Thyroid gland (tissue), 4 donors: ENCODE measurements around the gene BNIP3. TPM values are rescaled to one million over a fixed set of nuclear protein-coding genes. Genes with fewer than 3 reads are reported as not detected.
"Not testable (repeated sequence)": the region's sequence is repeated elsewhere in the genome, so short reads cannot be mapped to it uniquely, and the experiment has no call there.

Source experiments
- DNase-seq, 2 donors: peaks; one replicate each; pipeline ENCODE4 v3.0.0-alpha.2; 2019
- H3K27ac ChIP-seq, 3 donors: fragments of 200-600 bp; sonication (generic); 1 replicate in 2 of 3; 2 replicates in 1 of 3; pipeline ENCODE4 v1.5.1; 2016 to 2019; ENCODE audit warnings: mild to moderate bottlenecking in 1 of 3, moderate library complexity in 1 of 3
- H3K27me3 ChIP-seq: fragments of 200-600 bp; sonication (generic); one replicate; pipeline ENCODE4 v1.5.1; 2019
- H3K36me3 ChIP-seq, 2 donors: fragments of 200-600 bp; sonication (generic); one replicate each; pipeline ENCODE4 v1.5.1; 2016 to 2019
- H3K4me1 ChIP-seq, 2 donors: fragments of 200-600 bp; sonication (generic); one replicate each; pipeline ENCODE4 v1.5.1; 2017 to 2019
- H3K4me3 ChIP-seq, 3 donors: fragments of 200-600 bp; sonication (generic); replicated peaks in 1 of 3; 1 replicate in 2 of 3; 2 replicates in 1 of 3; pipeline ENCODE4 v1.5.1; 2016; ENCODE audit warnings: mild to moderate bottlenecking in 1 of 3
- H3K9me3 ChIP-seq: fragments of 200-600 bp; sonication (generic); one replicate; pipeline ENCODE4 v1.5.1; 2017
- CTCF ChIP-seq, 6 experiments: fragments of 200-600 bp in 3 of 6; fragments of 450-650 bp in 3 of 6; sonication (generic) in 3 of 6; IDR thresholded peaks; one replicate each; pipeline ENCODE4 v1.5.1; 2016 to 2019; ENCODE audit warnings: antibody characterized with exemption in 6 of 6, mild to moderate bottlenecking in 2 of 6, inconsistent platforms in 1 of 6, moderate library complexity in 1 of 6
- POLR2A ChIP-seq, 2 donors: fragments of 450-650 bp; IDR thresholded peaks; one replicate each; pipeline ENCODE4 v1.6.1; 2017; ENCODE audit warnings: antibody characterized with exemption in 2 of 2, mild to moderate bottlenecking in 2 of 2, moderate library complexity in 1 of 2
- whole genome bisulfite sequencing, 2 donors: methylation state at CpG; one replicate each; pipeline ENCODE4 v1.1.5; 2017; 5-methylcytosine and 5-hydroxymethylcytosine counted together
- intact Hi-C: fragments of 100-400 bp; cut with DNase I; formaldehyde crosslinking; loops from one replicate; pipeline ENCODE4 v1.15.1; 2023
- total RNA-seq, 4 donors: library from RNA; depleted of rRNA; stranded (reverse); fragments of >200 nt; gene quantifications; one replicate each; pipeline ENCODE4 v1.2.3, GENCODE V29; 2016

Gene BNIP3
- total RNA-seq, 4 donors from 2014 or later, result 54.4 to 124 (median 90.2) TPM

- Histone ChIP-seq H3K27ac (no peak overlapping the region), H3K4me1 (no peaks in the 10 kb centered on the region), H3K4me3 (no peak overlapping the region), H3K27me3 (no peaks in the 10 kb centered on the region), H3K9me3 (no peaks in the 10 kb centered on the region), H3K36me3 (peaks cover 18 to 30% of the 10 kb centered on the region in 2 donors)
- TF ChIP-seq POLR2A (IDR thresholded peaks at IDR 0.05), result no peak
- 96% methylated on average over 38 of the region's 38 CpGs for WGBS, 2 donors
- intact Hi-C loops, result no loop called here
- no peak for DNase-seq
These were observed 26.0 kb downstream of the BNIP3 start for GRCh38 chr10:131955591-131956340.

DNA sequence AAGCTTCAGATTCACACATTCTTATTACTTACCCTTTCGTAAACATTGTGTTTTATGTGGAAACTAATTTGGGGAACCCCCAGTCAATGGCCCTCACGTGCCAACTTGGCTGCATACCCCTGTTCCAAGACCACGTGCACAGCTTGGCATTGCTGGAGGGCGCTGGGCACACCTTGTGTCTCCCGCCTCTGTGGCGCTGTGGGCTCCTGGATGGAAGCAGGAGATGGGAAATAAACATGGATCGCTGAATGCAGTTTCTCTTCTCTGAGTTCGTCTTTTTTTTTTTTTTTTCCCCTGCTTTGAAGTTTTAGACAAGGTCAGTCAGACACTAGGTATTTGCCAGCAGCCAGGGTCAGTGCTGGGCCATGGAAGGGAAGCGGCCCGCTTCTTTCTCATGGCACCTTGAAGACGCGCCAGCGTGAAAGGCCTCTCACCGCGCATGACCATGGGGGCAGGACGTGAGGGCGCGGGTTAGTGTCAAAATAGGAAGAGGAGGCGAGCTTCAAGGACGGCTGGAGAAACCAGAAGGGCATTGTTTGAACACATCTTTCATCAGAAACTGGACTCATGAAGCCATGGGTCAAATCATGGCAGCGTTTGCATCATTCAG is 27.3 kb downstream of the BNIP3 start:
- DNase-seq, result no peak
- Histone ChIP-seq H3K36me3 (peaks cover 23 to 34% of the 10 kb centered on the region in 2 donors), H3K4me1 (no peaks in the 10 kb centered on the region), H3K9me3 (no peaks in the 10 kb centered on the region), H3K27me3 (no peaks in the 10 kb centered on the region), H3K4me3 (no peak overlapping the region), H3K27ac (no peak overlapping the region)
- 95 to 96% methylated on average over 21 of the region's 21 CpGs for WGBS, 2 donors
- TF ChIP-seq CTCF (IDR thresholded peaks at IDR 0.05) (no peak), POLR2A (IDR thresholded peaks at IDR 0.05) (no peak)
- intact Hi-C loops, result no loop called here

- H3K4me3 ChIP-seq, H3K4me1 ChIP-seq, DNase-seq, H3K27me3 ChIP-seq, H3K9me3 ChIP-seq, H3K27ac ChIP-seq, intact Hi-C loops: not testable (repeated sequence)
- peaks cover 41 to 49% of the 10 kb centered on the region in 2 donors for H3K36me3 ChIP-seq
- 90 to 92% methylated on average over 6 to 7 of the region's 7 CpGs for WGBS, 2 donors
These were observed 31.8 kb downstream of the BNIP3 start for GRCh38 chr10:131949908-131950307.

DNA sequence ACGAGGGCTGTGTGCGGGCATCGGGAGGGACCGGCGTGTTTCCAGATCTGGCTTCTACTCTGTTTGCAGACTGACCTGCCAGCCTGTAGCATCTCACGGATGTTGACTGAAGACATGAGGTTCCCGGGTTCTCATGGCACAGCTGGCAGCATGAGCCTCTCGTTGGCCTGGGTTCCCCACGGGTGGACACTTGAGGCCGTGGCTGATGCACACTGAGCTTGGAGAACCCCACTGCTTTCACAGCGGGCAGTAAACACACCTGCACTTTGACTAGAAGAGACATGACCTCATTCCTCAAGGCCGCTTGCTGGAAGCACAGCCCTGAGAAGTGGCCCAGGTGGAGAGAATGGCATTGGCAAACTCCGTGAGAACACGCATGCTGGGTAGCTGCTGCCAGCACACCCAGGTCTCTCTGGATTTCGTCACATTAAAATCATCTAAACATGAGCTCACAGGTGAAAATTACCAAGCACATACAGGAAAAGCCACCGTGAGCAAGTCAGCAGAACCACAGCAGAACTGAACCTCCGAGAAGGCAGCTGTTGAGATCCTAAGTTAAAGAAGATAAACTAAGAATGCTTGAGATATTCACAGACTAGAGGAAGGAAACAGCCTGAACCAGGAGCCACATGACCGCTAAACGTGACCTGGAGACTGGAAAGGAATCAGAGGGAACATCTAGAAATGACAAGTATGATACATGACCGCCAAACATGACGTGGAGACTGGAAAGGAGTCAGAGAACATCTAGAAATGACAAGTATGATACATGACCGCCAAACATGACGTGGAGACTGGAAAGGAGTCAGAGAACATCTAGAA is 32.5 kb downstream of the BNIP3 start:
- H3K27ac ChIP-seq, result no peak overlapping the region
- no peaks in the 10 kb centered on the region for H3K27me3 ChIP-seq
- H3K4me1 ChIP-seq, result no peaks in the 10 kb centered on the region
- 97% methylated on average over 19 to 21 of the region's 23 CpGs for WGBS, 2 donors
- no peak overlapping the region for H3K4me3 ChIP-seq
- peaks cover 37 to 50% of the 10 kb centered on the region in 2 donors for H3K36me3 ChIP-seq
- TF ChIP-seq POLR2A (IDR thresholded peaks at IDR 0.05) (no peak), CTCF (IDR thresholded peaks at IDR 0.05) (no peak)
- no peaks in the 10 kb centered on the region for H3K9me3 ChIP-seq
- DNase-seq, result no peak
- intact Hi-C loops, result no loop called here

DNA sequence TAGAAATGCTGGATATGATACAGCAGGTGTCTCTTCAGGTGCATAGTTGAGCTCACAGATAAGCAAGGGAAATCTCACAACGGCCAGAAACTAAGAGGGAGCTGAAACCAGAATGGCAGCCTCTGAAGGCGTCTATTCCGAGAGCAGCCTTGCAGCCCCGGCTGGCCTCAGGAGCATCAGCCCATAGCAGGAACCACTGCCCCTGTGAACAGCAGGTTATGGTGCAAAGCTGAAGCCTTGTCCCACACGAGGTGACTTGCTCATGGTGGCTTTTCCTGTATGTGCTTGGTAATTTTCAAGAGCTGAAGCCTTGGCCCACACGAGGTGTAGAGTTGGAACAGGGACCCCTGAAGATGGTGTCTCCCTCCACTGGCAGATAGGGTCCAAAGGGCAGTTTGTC is 33.2 kb downstream of the BNIP3 start:
- intact Hi-C loops, result no loop called here
- no peak overlapping the region for H3K27ac ChIP-seq
- no peak for TF ChIP-seq POLR2A (IDR thresholded peaks at IDR 0.05)
- no peak for TF ChIP-seq CTCF (IDR thresholded peaks at IDR 0.05)
- no peaks in the 10 kb centered on the region for H3K27me3 ChIP-seq
- H3K9me3 ChIP-seq, result no peaks in the 10 kb centered on the region
- WGBS, 2 donors, result 89 to 90% methylated on average over 5 to 6 of the region's 6 CpGs
- no peaks in the 10 kb centered on the region for H3K4me1 ChIP-seq
- no peak for DNase-seq
- peaks cover 33 to 47% of the 10 kb centered on the region in 2 donors for H3K36me3 ChIP-seq
- H3K4me3 ChIP-seq, result no peak overlapping the region
